ENCODE measurements around the gene NPTN. TPM values are rescaled to one million over a fixed set of nuclear protein-coding genes. Genes with fewer than 3 reads are reported as not detected.
"Not testable (repeated sequence)": the region's sequence is repeated elsewhere in the genome, so short reads cannot be mapped to it uniquely, and the experiment has no call there.

The NPTN gene
- total RNA-seq, 3 donors from 2014 or later (not counting 1 experiment from before 2014, with no cell fraction given), result 37.9 to 46.9 (median 46.4) TPM

GRCh38 chr15:73582851-73583379 lies 50.3 kb downstream of the NPTN start:
- H3K4me1 ChIP-seq (ENCODE audit: control insufficient read depth, insufficient read depth, low read length), result no peaks in the 10 kb centered on the region

GRCh38 chr15:73578026-73578425 lies 55.2 kb downstream of the NPTN start:
- TF ChIP-seq CTCF (IDR thresholded peaks at IDR 0.05), result no peak
- intact Hi-C loops (cut with micrococcal nuclease), result no loop called here
- peak overlapping the region in 1 of 2 donors; percentile 14 for H3K27ac Mint-ChIP-seq
- peaks cover 0 to 9% of the 10 kb centered on the region in 2 donors for H3K4me1 Mint-ChIP-seq
- no peaks in the 10 kb centered on the region for H3K9me3 ChIP-seq (ENCODE audit: control insufficient read depth, insufficient read depth, low read length)
- H3K4me3 ChIP-seq (ENCODE audit: low read length), result no peak overlapping the region
- H3K4me3 Mint-ChIP-seq, result no peak overlapping the region
- H3K27me3 ChIP-seq (ENCODE audit: control insufficient read depth, insufficient read depth, low read length), result no peaks in the 10 kb centered on the region
- H3K27ac ChIP-seq (ENCODE audit: low read length), result no peak overlapping the region
- 93% methylated on average over 2 of the region's 2 CpGs for WGBS (ENCODE audit: insufficient coverage)
- no peak for ATAC-seq
- no peaks in the 10 kb centered on the region for H3K9me3 Mint-ChIP-seq
- no peaks in the 10 kb centered on the region for H3K4me1 ChIP-seq (ENCODE audit: control insufficient read depth, insufficient read depth, low read length)
- peaks cover 31% of the 10 kb centered on the region for H3K36me3 ChIP-seq (ENCODE audit: control insufficient read depth, insufficient read depth, low read length)
- DNase-seq, result no peak
- H3K36me3 Mint-ChIP-seq, result no peaks in the 10 kb centered on the region
- H3K27me3 Mint-ChIP-seq (ENCODE audit: low read depth in 2 of 2), result no peaks in the 10 kb centered on the region

More at GRCh38 chr15:73582851-73583379, 50.3 kb downstream of the NPTN start:
- H3K27me3 ChIP-seq (ENCODE audit: control insufficient read depth, insufficient read depth, low read length), result no peaks in the 10 kb centered on the region
- peaks cover 5 to 8% of the 10 kb centered on the region in 2 donors for H3K4me1 Mint-ChIP-seq
- H3K27ac Mint-ChIP-seq, result no peak overlapping the region
- 95% methylated on average over 6 of the region's 6 CpGs for WGBS (ENCODE audit: insufficient coverage)
- H3K36me3 ChIP-seq (ENCODE audit: control insufficient read depth, insufficient read depth, low read length), result peaks cover 45% of the 10 kb centered on the region
- ATAC-seq (no peak), DNase-seq (no peak)
- no peak overlapping the region for H3K27ac ChIP-seq (ENCODE audit: low read length)
- intact Hi-C loops (cut with micrococcal nuclease), result no loop called here
- H3K9me3 Mint-ChIP-seq, result no peaks in the 10 kb centered on the region
- H3K9me3 ChIP-seq (ENCODE audit: control insufficient read depth, insufficient read depth, low read length), result no peaks in the 10 kb centered on the region
- H3K4me3 Mint-ChIP-seq, result no peak overlapping the region
- TF ChIP-seq CTCF (IDR thresholded peaks at IDR 0.05), result no peak
- H3K36me3 Mint-ChIP-seq, result peaks cover 18% of the 10 kb centered on the region
- no peak overlapping the region for H3K4me3 ChIP-seq (ENCODE audit: low read length)
- H3K27me3 Mint-ChIP-seq (ENCODE audit: low read depth in 2 of 2), result no peaks in the 10 kb centered on the region

- H3K9me3 Mint-ChIP-seq; H3K27me3 Mint-ChIP-seq (ENCODE audit: low read depth in 2 of 2); H3K4me1 ChIP-seq (ENCODE audit: control insufficient read depth, insufficient read depth, low read length); ATAC-seq; H3K36me3 Mint-ChIP-seq; H3K9me3 ChIP-seq (ENCODE audit: control insufficient read depth, insufficient read depth, low read length); H3K4me1 Mint-ChIP-seq; H3K27ac Mint-ChIP-seq; H3K4me3 ChIP-seq (ENCODE audit: low read length); DNase-seq; H3K4me3 Mint-ChIP-seq; intact Hi-C loops (cut with micrococcal nuclease); H3K27ac ChIP-seq (ENCODE audit: low read length); H3K27me3 ChIP-seq (ENCODE audit: control insufficient read depth, insufficient read depth, low read length): not testable (repeated sequence)
- peaks cover 32% of the 10 kb centered on the region for H3K36me3 ChIP-seq (ENCODE audit: control insufficient read depth, insufficient read depth, low read length)
Measured at GRCh38 chr15:73577593-73577992, 55.6 kb downstream of the NPTN start.

- intact Hi-C loops (cut with micrococcal nuclease), result no loop called here
- Histone ChIP-seq H3K9me3 (ENCODE audit: control insufficient read depth, insufficient read depth, low read length) (no peaks in the 10 kb centered on the region), H3K4me3 (ENCODE audit: low read length) (no peak overlapping the region), H3K27ac (ENCODE audit: low read length) (no peak overlapping the region), H3K36me3 (ENCODE audit: control insufficient read depth, insufficient read depth, low read length) (peaks cover 40% of the 10 kb centered on the region), H3K27me3 (ENCODE audit: control insufficient read depth, insufficient read depth, low read length) (no peaks in the 10 kb centered on the region), H3K4me1 (ENCODE audit: control insufficient read depth, insufficient read depth, low read length) (no peaks in the 10 kb centered on the region)
- DNase-seq (no peak), ATAC-seq (no peak)
- no peak overlapping the region for H3K4me3 Mint-ChIP-seq
- WGBS (ENCODE audit: insufficient coverage), result 51% methylated on average over 3 of the region's 3 CpGs
- TF ChIP-seq CTCF (IDR thresholded peaks at IDR 0.05), result no peak
- no peaks in the 10 kb centered on the region for H3K9me3 Mint-ChIP-seq
- no peaks in the 10 kb centered on the region for H3K27me3 Mint-ChIP-seq (ENCODE audit: low read depth in 2 of 2)
- peaks cover 0 to 15% of the 10 kb centered on the region in 2 donors for H3K4me1 Mint-ChIP-seq
- no peak overlapping the region for H3K27ac Mint-ChIP-seq
- no peaks in the 10 kb centered on the region for H3K36me3 Mint-ChIP-seq
Measured at GRCh38 chr15:73575636-73576247, 57.4 kb downstream of the NPTN start.
